Mesenchymal stem cell (in vitro differentiated cells and primary cell): ENCODE results near the gene WNT11.

Experiments
- DNase-seq: peaks from one replicate; pipeline ENCODE4 v3.0.0-alpha.2; 2013
- H2AFZ ChIP-seq: one replicate; pipeline ENCODE4 v1.6.1; 2013; ENCODE audit warnings: low read depth, mild to moderate bottlenecking, control low read depth, inconsistent platforms, low read length, moderate library complexity
- H2AK5ac ChIP-seq: 2 replicates; pipeline ENCODE4 v1.6.1; 2013; ENCODE audit warnings: low read length, moderate library complexity, mild to moderate bottlenecking, inconsistent platforms; ENCODE audit not compliant: severe bottlenecking
- H2BK120ac ChIP-seq: one replicate; pipeline ENCODE4 v1.6.1; 2013; ENCODE audit warnings: low read depth, mild to moderate bottlenecking, inconsistent platforms, low read length, moderate library complexity
- H2BK12ac ChIP-seq, 2 experiments: one replicate each; pipeline ENCODE4 v1.6.1; 2013; ENCODE audit warnings: inconsistent platforms in 2 of 2, low read length in 2 of 2, mild to moderate bottlenecking in 2 of 2, moderate library complexity in 2 of 2, control low read depth in 1 of 2
- H2BK15ac ChIP-seq: one replicate; pipeline ENCODE4 v1.6.1; 2013; ENCODE audit warnings: mild to moderate bottlenecking, low read depth, inconsistent platforms; ENCODE audit not compliant: poor library complexity, severe bottlenecking
- H2BK5ac ChIP-seq: 2 replicates; pipeline ENCODE4 v1.6.1; 2013; ENCODE audit warnings: low read depth, mild to moderate bottlenecking, low read length, control low read depth, inconsistent platforms; ENCODE audit not compliant: poor library complexity, severe bottlenecking
- H3K14ac ChIP-seq, 2 experiments: one replicate each; pipeline ENCODE4 v1.6.1; 2013; ENCODE audit warnings: inconsistent platforms in 2 of 2, low read length in 2 of 2, control low read depth in 1 of 2, mild to moderate bottlenecking in 1 of 2, moderate library complexity in 1 of 2
- H3K18ac ChIP-seq, 2 experiments: one replicate each; pipeline ENCODE4 v1.6.1; 2013; ENCODE audit warnings: inconsistent platforms in 2 of 2, low read length in 2 of 2, control low read depth in 1 of 2, low read depth in 1 of 2, mild to moderate bottlenecking in 1 of 2
- H3K23ac ChIP-seq, 2 experiments: one replicate each; pipeline ENCODE4 v1.6.1; 2013; ENCODE audit warnings: inconsistent platforms in 2 of 2, low read length in 2 of 2, mild to moderate bottlenecking in 2 of 2, moderate library complexity in 2 of 2, control low read depth in 1 of 2
- H3K27ac ChIP-seq: 2 replicates; pipeline ENCODE4 v1.5.1; 2013; ENCODE audit warnings: mild to moderate bottlenecking, moderate library complexity, low read length, control low read depth, inconsistent platforms; ENCODE audit not compliant: poor library complexity, severe bottlenecking
- H3K27me3 ChIP-seq, 2 experiments: 2 replicates each; pipeline versions ENCODE4 v1.6.1 to v1.7.0; 2013; ENCODE audit warnings: low read length in 2 of 2, mild to moderate bottlenecking in 2 of 2, moderate library complexity in 2 of 2, control low read depth in 1 of 2, inconsistent platforms in 1 of 2; ENCODE audit not compliant: control insufficient read depth in 1 of 2, insufficient read depth in 1 of 2
- H3K36me3 ChIP-seq, 2 experiments: 2 replicates each; pipeline versions ENCODE4 v1.6.1 to v1.7.0; 2013; ENCODE audit warnings: low read length in 2 of 2, control low read depth in 1 of 2, inconsistent platforms in 1 of 2, low read depth in 1 of 2, mild to moderate bottlenecking in 1 of 2; ENCODE audit not compliant: insufficient read depth in 2 of 2, control insufficient read depth in 1 of 2
- H3K4ac ChIP-seq, 2 experiments: one replicate each; pipeline ENCODE4 v1.6.1; 2013; ENCODE audit warnings: inconsistent platforms in 2 of 2, low read length in 2 of 2, mild to moderate bottlenecking in 2 of 2, moderate library complexity in 2 of 2, control low read depth in 1 of 2, low read depth in 1 of 2
- H3K4me1 ChIP-seq: 2 replicates; pipeline ENCODE4 v1.6.1; 2013; ENCODE audit warnings: low read depth, low read length, control low read depth; ENCODE audit not compliant: control insufficient read depth, insufficient read depth
- H3K4me2 ChIP-seq: 2 replicates; pipeline ENCODE4 v1.6.1; 2013; ENCODE audit warnings: low read length, mild to moderate bottlenecking, inconsistent platforms; ENCODE audit not compliant: poor library complexity, severe bottlenecking
- H3K4me3 ChIP-seq, 2 experiments: 2 replicates each; pipeline versions ENCODE4 v1.5.1 to v1.7.0; 2013; ENCODE audit warnings: low read length in 2 of 2, mild to moderate bottlenecking in 2 of 2, control low read depth in 1 of 2, low read depth in 1 of 2; ENCODE audit not compliant: insufficient read depth in 1 of 2
- H3K79me1 ChIP-seq: replicated peaks from 2 replicates; pipeline ENCODE4 v1.6.1; 2013; ENCODE audit warnings: mild to moderate bottlenecking, control low read depth, low read length, inconsistent platforms; ENCODE audit not compliant: poor library complexity, severe bottlenecking
- H3K9ac ChIP-seq: 2 replicates; pipeline ENCODE4 v1.7.0; 2013; ENCODE audit warnings: mild to moderate bottlenecking, low read length, moderate library complexity
- H3K9me3 ChIP-seq: 2 replicates; pipeline ENCODE4 v1.7.0; 2013; ENCODE audit warnings: mild to moderate bottlenecking, low read length; ENCODE audit not compliant: control insufficient read depth
- H4K8ac ChIP-seq: one replicate; pipeline ENCODE4 v1.6.1; 2013; ENCODE audit warnings: inconsistent platforms, mild to moderate bottlenecking, low read length, moderate library complexity
- H4K91ac ChIP-seq: one replicate; pipeline ENCODE4 v1.6.1; 2013; ENCODE audit warnings: mild to moderate bottlenecking, low read length, inconsistent platforms
- WGBS: methylation state at CpG from one replicate; pipeline ENCODE4 v1.1.7; 2013; ENCODE audit warnings: mixed read lengths; 5-methylcytosine and 5-hydroxymethylcytosine counted together

WNT11 gene

DNA sequence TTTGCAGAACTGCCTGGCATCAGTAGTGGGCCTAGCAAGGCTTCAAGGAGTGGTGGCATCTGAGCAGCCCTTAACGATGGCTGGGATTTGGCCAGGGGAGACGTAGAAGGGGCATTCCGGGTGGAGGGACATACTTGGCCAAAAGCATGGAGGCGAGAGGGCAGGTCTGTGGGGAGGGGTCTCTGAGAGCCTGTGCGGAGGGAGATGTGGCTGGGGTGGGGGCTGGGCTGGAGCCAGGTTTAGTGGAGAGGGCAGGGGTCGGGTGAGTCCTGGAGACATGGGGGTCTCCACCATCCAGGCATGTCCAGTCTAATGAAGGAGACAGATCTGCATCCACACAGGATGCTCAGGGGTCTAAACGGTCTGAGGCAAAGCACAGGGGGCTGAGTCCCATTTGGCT is 34.4 kb upstream of the WNT11 start:
- H3K79me1 ChIP-seq: no peaks in the 10 kb centered on the region
- no peak overlapping the region for H3K4me2 ChIP-seq
- 89% methylated on average over 7 of the region's 7 CpGs for WGBS

GRCh38 chr11:76240161-76240540 is 33.8 kb upstream of the WNT11 start:
- no peak overlapping the region for H3K4ac ChIP-seq
- H2BK15ac ChIP-seq: no peak overlapping the region
- no peak overlapping the region for H3K4me2 ChIP-seq
- DNase-seq: no peak
- no peak overlapping the region for H3K27ac ChIP-seq
- H3K4me3 ChIP-seq: no peak overlapping the region
- no peak overlapping the region for H2AK5ac ChIP-seq
- H3K36me3 ChIP-seq: no peaks in the 10 kb centered on the region
- H2BK120ac ChIP-seq: no peak overlapping the region
- H4K91ac ChIP-seq: no peak overlapping the region
- H3K14ac ChIP-seq: no peak overlapping the region
- H2AFZ ChIP-seq: no peak overlapping the region
- no peaks in the 10 kb centered on the region for H3K79me1 ChIP-seq
- 94% methylated on average over 7 of the region's 7 CpGs for WGBS
- H3K9me3 ChIP-seq: no peaks in the 10 kb centered on the region
- H3K18ac ChIP-seq: no peak overlapping the region
- H3K27me3 ChIP-seq: peaks cover 38 to 66% of the 10 kb centered on the region in 2 experiments
- no peak overlapping the region for H3K9ac ChIP-seq
- no peak overlapping the region for H3K23ac ChIP-seq
- no peak overlapping the region for H4K8ac ChIP-seq
- peaks cover 8% of the 10 kb centered on the region for H3K4me1 ChIP-seq
- H2BK5ac ChIP-seq: no peak overlapping the region
- H2BK12ac ChIP-seq: no peak overlapping the region

More for the DNA sequence above, 34.4 kb upstream of the WNT11 start:
- Histone ChIP-seq H3K18ac (no peak overlapping the region), H2AK5ac (no peak overlapping the region), H4K91ac (no peak overlapping the region), H2AFZ (no peak overlapping the region), H3K27ac (no peak overlapping the region), H3K9ac (no peak overlapping the region), H3K14ac (no peak overlapping the region), H3K4ac (no peak overlapping the region), H2BK12ac (no peak overlapping the region), H2BK5ac (no peak overlapping the region), H3K27me3 (peaks cover 42 to 72% of the 10 kb centered on the region in 2 experiments), H3K9me3 (no peaks in the 10 kb centered on the region), H3K4me3 (no peak overlapping the region), H3K36me3 (no peaks in the 10 kb centered on the region), H3K23ac (no peak overlapping the region), H2BK15ac (no peak overlapping the region), H3K4me1 (peaks cover 8% of the 10 kb centered on the region), H2BK120ac (no peak overlapping the region), H4K8ac (no peak overlapping the region)
- DNase-seq: no peak

DNA sequence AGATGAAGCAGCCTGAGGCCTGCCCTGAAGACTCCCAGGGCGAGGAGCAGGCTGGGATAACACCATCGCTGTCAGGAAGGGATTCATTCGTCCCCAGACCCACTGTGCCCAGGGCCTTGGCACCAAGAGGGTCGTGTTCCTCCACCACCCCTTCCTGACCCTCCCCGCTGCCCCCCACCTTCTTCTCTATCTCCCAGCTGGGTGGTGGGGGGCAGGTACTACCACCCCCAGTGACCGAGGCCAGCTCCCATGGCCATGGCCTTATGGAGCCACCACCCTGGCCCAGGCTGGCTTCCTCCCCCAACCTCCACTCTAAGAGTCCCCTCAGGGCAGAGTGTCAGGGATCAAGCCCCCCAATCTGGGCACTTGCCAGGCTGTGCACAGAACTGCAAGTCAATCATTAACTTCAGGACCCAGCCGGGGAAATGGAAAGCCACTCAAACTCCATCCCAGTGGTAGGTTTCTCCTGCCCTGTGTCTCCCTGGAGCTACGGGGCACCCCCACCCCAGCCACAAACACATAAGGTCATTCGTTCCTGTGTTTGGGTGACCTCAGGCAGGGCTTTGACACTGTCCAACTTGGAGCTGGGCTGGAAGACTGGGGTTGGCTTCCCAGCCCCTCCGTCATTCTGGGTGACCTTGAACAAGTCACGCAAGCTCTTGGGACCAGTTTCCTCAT is 33.3 kb upstream of the WNT11 start:
- 91% methylated on average over 11 of the region's 11 CpGs for WGBS
- H3K9me3 ChIP-seq: no peaks in the 10 kb centered on the region
- peaks cover 11% of the 10 kb centered on the region for H3K4me1 ChIP-seq
- no peak overlapping the region for H4K91ac ChIP-seq
- H2BK12ac ChIP-seq: no peak overlapping the region
- H3K23ac ChIP-seq: no peak overlapping the region
- no peak overlapping the region for H2AFZ ChIP-seq
- no peak overlapping the region for H3K18ac ChIP-seq
- no peak overlapping the region for H2BK15ac ChIP-seq
- H2BK120ac ChIP-seq: no peak overlapping the region
- no peak overlapping the region for H2BK5ac ChIP-seq
- H3K4ac ChIP-seq: no peak overlapping the region
- no peak overlapping the region for H3K14ac ChIP-seq
- H4K8ac ChIP-seq: no peak overlapping the region
- H2AK5ac ChIP-seq: no peak overlapping the region
- no peak for DNase-seq
- no peaks in the 10 kb centered on the region for H3K79me1 ChIP-seq
- H3K9ac ChIP-seq: no peak overlapping the region
- peaks cover 33 to 61% of the 10 kb centered on the region in 2 experiments for H3K27me3 ChIP-seq
- no peak overlapping the region for H3K4me3 ChIP-seq
- no peak overlapping the region for H3K27ac ChIP-seq
- no peak overlapping the region for H3K4me2 ChIP-seq
- H3K36me3 ChIP-seq: no peaks in the 10 kb centered on the region

DNA sequence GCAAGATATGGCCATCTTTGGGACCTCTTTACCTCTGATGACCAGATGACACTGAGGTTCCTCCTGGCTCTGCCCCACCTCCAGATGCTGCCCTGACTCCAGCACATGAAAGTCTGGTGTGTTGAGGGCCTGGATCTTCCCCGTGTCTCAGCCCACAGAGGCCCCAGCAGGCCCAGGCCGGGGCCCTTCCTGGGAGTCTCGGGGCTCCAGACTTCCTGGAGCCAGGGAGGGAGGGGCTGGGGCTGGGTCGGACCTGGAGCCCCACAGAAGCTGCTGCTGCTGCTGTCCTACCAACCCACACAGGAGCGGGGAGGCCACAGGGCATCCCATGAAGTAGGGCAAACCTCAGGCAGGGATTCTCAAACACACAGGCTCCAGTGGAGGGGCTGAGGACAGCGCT is 32.2 kb upstream of the WNT11 start:
- Histone ChIP-seq H3K14ac (no peak overlapping the region), H3K36me3 (no peaks in the 10 kb centered on the region), H3K4me1 (peaks cover 22% of the 10 kb centered on the region), H2BK15ac (no peak overlapping the region), H3K27me3 (peaks cover 24 to 50% of the 10 kb centered on the region in 2 experiments), H3K27ac (no peak overlapping the region), H2BK12ac (no peak overlapping the region), H3K9ac (no peak overlapping the region), H2BK5ac (no peak overlapping the region), H4K8ac (no peak overlapping the region), H3K4me2 (no peak overlapping the region), H3K79me1 (no peaks in the 10 kb centered on the region), H4K91ac (no peak overlapping the region), H3K4me3 (no peak overlapping the region), H3K4ac (no peak overlapping the region), H3K9me3 (no peaks in the 10 kb centered on the region), H2AK5ac (no peak overlapping the region), H3K23ac (no peak overlapping the region), H2AFZ (no peak overlapping the region), H3K18ac (no peak overlapping the region), H2BK120ac (no peak overlapping the region)
- no peak for DNase-seq
- WGBS: 55% methylated on average over 6 of the region's 6 CpGs
